K562 (cell line): ENCODE results near the gene CST9L. TPM values are rescaled to one million over a fixed set of nuclear protein-coding genes. Genes with fewer than 3 reads are reported as not detected.

ENCODE experiments used
- ATAC-seq: fragments of 200-7000 bp; cut with Tn5 transposase; 3 replicates; pipeline ENCODE4 v1.9.1; 2020; ENCODE audit warnings: moderate library complexity
- BruUV-seq: library from RNA; stranded (reverse); fragments of 400-500 nt; replicated peaks from 2 replicates; lab custom pipeline; 2021; lab: Mats Ljungman, UMichigan
- CTCF ChIA-PET: fragments of 300-600 bp; formaldehyde crosslinking; extraction: SDS; loops from one replicate; lab custom pipeline; 2021; ENCODE audit warnings: low intra/inter-chr PET ratio; lab: Yijun Ruan, JAX
- POLR2A ChIA-PET: fragments of 300-600, 350-650 bp; sonication (Branson Sonifier 250); formaldehyde crosslinking; extraction: SDS; loops from one replicate; lab custom pipeline; 2021; ENCODE audit warnings: antibody characterized with exemption, inconsistent platforms; lab: Yijun Ruan, JAX
- DNase-seq, 4 experiments: peaks; one replicate each; pipeline versions ENCODE4 v3.0.0 to v3.0.0-alpha.2; 2011 to 2018; ENCODE audit warnings: low spot score in 3 of 4, mixed read lengths in 3 of 4; ENCODE audit errors: extremely low read depth in 1 of 4
- FAIRE-seq: peaks from 2 replicates; lab custom pipeline; 2011; peaks lifted over from hg19 to GRCh38; lab: Jason Lieb, UNC
- H2AFZ ChIP-seq: 2 replicates; pipeline ENCODE4 v1.6.0; 2011; ENCODE audit warnings: low read depth, low read length, control low read depth, inconsistent platforms
- H3K27ac ChIP-seq: fragments of 200-600 bp; 3 replicates; pipeline ENCODE4 v1.8.0; 2011; ENCODE audit warnings: low read depth, mild to moderate bottlenecking, control low read depth, inconsistent platforms, low read length, moderate library complexity, mixed read lengths; ENCODE audit errors: extremely low read depth
- H3K27me3 ChIP-seq, 2 experiments: fragments of 300-600 bp in 1 of 2; 2 replicates in 1 of 2; 3 replicates in 1 of 2; pipeline versions ENCODE4 v1.6.0 to v1.8.0; 2011; ENCODE audit warnings: inconsistent platforms in 2 of 2, low read length in 2 of 2, mild to moderate bottlenecking in 1 of 2, mixed read lengths in 1 of 2, moderate library complexity in 1 of 2; ENCODE audit not compliant: control insufficient read depth in 2 of 2, insufficient read depth in 2 of 2
- H3K36me3 ChIP-seq: fragments of 300-600 bp; 3 replicates; pipeline ENCODE4 v1.8.0; 2011; ENCODE audit warnings: mild to moderate bottlenecking, low read length, inconsistent platforms; ENCODE audit not compliant: control insufficient read depth, insufficient read depth
- H3K4me1 ChIP-seq, 2 experiments: fragments of 200-600 bp in 1 of 2; replicated peaks in 1 of 2; 2 replicates in 1 of 2; 3 replicates in 1 of 2; pipeline versions ENCODE4 v1.5.1 to v1.8.0; 2011; ENCODE audit warnings: inconsistent platforms in 2 of 2, low read length in 2 of 2, mild to moderate bottlenecking in 1 of 2, mixed read lengths in 1 of 2, moderate library complexity in 1 of 2; ENCODE audit not compliant: control insufficient read depth in 2 of 2, insufficient read depth in 2 of 2
- H3K4me2 ChIP-seq: 2 replicates; pipeline ENCODE4 v1.6.1; 2011; ENCODE audit warnings: low read length, control low read depth, inconsistent platforms, mixed read lengths; ENCODE audit not compliant: insufficient read depth
- H3K4me3 ChIP-seq: fragments of 200-600 bp; sonication (generic), shearing (Covaris generic); 2 replicates; pipeline ENCODE4 v1.5.1; 2016; ENCODE audit warnings: control low read depth, inconsistent platforms
- H3K79me2 ChIP-seq: fragments of 200-600 bp; 3 replicates; pipeline ENCODE4 v1.8.0; 2011; ENCODE audit warnings: low read length, inconsistent platforms; ENCODE audit not compliant: control insufficient read depth, insufficient read depth
- H3K9ac ChIP-seq, 2 experiments: 2 replicates each; pipeline versions ENCODE4 v1.6.0 to v1.6.1; 2011; ENCODE audit warnings: low read depth in 2 of 2, low read length in 2 of 2, control low read depth in 1 of 2, inconsistent platforms in 1 of 2, mild to moderate bottlenecking in 1 of 2, mixed read lengths in 1 of 2; ENCODE audit not compliant: insufficient read depth in 1 of 2
- H3K9me1 ChIP-seq: one replicate; pipeline ENCODE4 v1.6.0; 2011; ENCODE audit warnings: inconsistent platforms, mild to moderate bottlenecking, low read length, moderate library complexity; ENCODE audit not compliant: control insufficient read depth, insufficient read depth
- H3K9me3 ChIP-seq: replicated peaks from 2 replicates; pipeline ENCODE4 v1.5.1; 2011; ENCODE audit warnings: low read depth, low read length, inconsistent platforms; ENCODE audit not compliant: control insufficient read depth, insufficient read depth
- H4K20me1 ChIP-seq: replicated peaks from 2 replicates; pipeline ENCODE4 v1.6.1; 2011; ENCODE audit warnings: low read length, inconsistent platforms, mixed read lengths; ENCODE audit not compliant: control insufficient read depth, insufficient read depth
- CCAR2 ChIP-seq: fragments of 200-400 bp; formaldehyde crosslinking; IDR thresholded peaks from 2 replicates; pipeline ENCODE4 v1.6.1; 2017; ENCODE audit warnings: mild to moderate bottlenecking, low read depth, low read length
- DIDO1 ChIP-seq: fragments of 450-650 bp; IDR thresholded peaks from 2 replicates; pipeline ENCODE4 v1.6.1; 2016; ENCODE audit warnings: low read depth, missing biosample characterization, missing genetic modification characterization
- ELF4 ChIP-seq: fragments of 450-650 bp; formaldehyde crosslinking; IDR thresholded peaks from 2 replicates; pipeline ENCODE4 v1.4.0; 2022; ENCODE audit warnings: missing genetic modification characterization
- FOXA1 ChIP-seq: fragments of 450-650 bp; IDR thresholded peaks from 2 replicates; pipeline ENCODE4 v1.6.1; 2016; ENCODE audit warnings: mild to moderate bottlenecking, borderline replicate concordance
- KLF10 ChIP-seq: fragments of 250-450 bp; sonication (Bioruptor Pico); IDR thresholded peaks from 2 replicates; pipeline ENCODE4 v1.6.1; 2021; ENCODE audit warnings: matching md5 sums
- SIX5 ChIP-seq, 2 experiments: IDR thresholded peaks; 2 replicates each; pipeline ENCODE4 v1.6.1; 2011; ENCODE audit warnings: low read length in 2 of 2, borderline replicate concordance in 1 of 2, low read depth in 1 of 2, mild to moderate bottlenecking in 1 of 2, moderate library complexity in 1 of 2; ENCODE audit not compliant: insufficient read depth in 1 of 2
- ZNF133 ChIP-seq: fragments of 250-450 bp; sonication (Bioruptor Pico); IDR thresholded peaks from 2 replicates; pipeline ENCODE4 v1.4.0; 2020; ENCODE audit warnings: mild to moderate bottlenecking
- ZNF707 ChIP-seq: fragments of 250-450 bp; sonication (Bioruptor Pico); conservative IDR thresholded peaks from 2 replicates; pipeline ENCODE4 v1.8.0; 2022; ENCODE audit warnings: inconsistent platforms, mild to moderate bottlenecking, moderate library complexity
- ZNF79 ChIP-seq: fragments of 250-450 bp; sonication (Bioruptor Pico); IDR thresholded peaks from 2 replicates; pipeline ENCODE4 v1.4.0; 2020; ENCODE audit warnings: low read depth, mild to moderate bottlenecking, moderate library complexity
- ZNF830 ChIP-seq: fragments of 250-450 bp; sonication (Bioruptor Pico); IDR thresholded peaks from 2 replicates; pipeline ENCODE4 v1.5.0; 2021; ENCODE audit warnings: mild to moderate bottlenecking
- in situ Hi-C: fragments of 300-500 bp; cut with MboI; formaldehyde crosslinking; loops from 4 replicates; pipeline ENCODE4 v1.15.0; 2018; ENCODE audit warnings: inconsistent platforms, mixed read lengths
- intact Hi-C: fragments of 100-400 bp; cut with micrococcal nuclease; formaldehyde crosslinking; loops from 2 replicates; pipeline ENCODE4 v1.14.2; 2022
- polyA plus RNA-seq, 8 experiments: library from polyadenylated mRNA; depleted of rRNA in 4 of 8; stranded (reverse) in 5 of 8; unstranded in 3 of 8; fragments of >200 nt; fragmentation: Nextera tagmentation in 2 of 8; fragmentation: Illumina TruSeq in 1 of 8; extraction: Ambion mirVana in 2 of 8; extraction: Trizol in 1 of 8; gene quantifications; 2 replicates each; pipeline versions ENCODE4 v1.2.1 to v1.2.3, GENCODE V29; 2011 to 2014; ENCODE audit warnings: inconsistent platforms in 1 of 8, missing spikeins in 1 of 8
- total RNA-seq, 7 experiments: library from RNA; depleted of rRNA in 6 of 7; stranded (reverse); fragments of >200 nt in 6 of 7; fragmentation: Illumina TruSeq in 2 of 7; extraction: Trizol in 2 of 7; gene quantifications; 2 replicates each; pipeline versions ENCODE4 v1.2.1 to v1.2.3, GENCODE V29; 2011 to 2021; ENCODE audit warnings: low replicate concordance in 1 of 7
- TF ChIP-seq, protein P1 (sequence below): sonication (generic); formaldehyde crosslinking; IDR thresholded peaks from 2 replicates; pipeline ENCODE4 v1.8.1; 2023; ENCODE audit warnings: mild to moderate bottlenecking, missing genetic modification reagents

Gene CST9L
- total and polyA plus RNA-seq, 9 of the 15 experiments (the other 6 are each of a cell fraction or from before 2014, with no cell fraction given): not detected

DNA sequence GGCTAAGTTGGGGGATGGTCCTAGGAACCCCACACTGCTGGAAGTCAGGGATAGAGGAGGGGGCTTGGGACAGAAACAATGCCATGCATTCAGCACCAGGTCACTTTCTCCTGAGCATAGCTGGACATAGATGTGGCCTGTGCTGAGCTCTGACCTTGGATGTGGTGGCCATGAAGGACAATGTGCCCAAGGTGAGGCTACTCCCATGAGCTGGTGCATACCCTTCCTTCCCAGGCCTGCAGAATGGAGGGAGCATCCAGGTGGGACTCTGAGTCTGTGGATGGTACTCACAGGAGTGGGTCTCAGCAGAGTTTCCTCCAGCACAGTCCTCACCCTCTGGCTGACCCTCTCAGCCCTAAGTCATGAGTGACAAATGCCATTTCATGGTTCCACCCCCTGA, 16.9 kb downstream of the CST9L start:
- POLR2A ChIA-PET: no interaction called here
- no peak for FAIRE-seq

More for the DNA sequence above, 16.9 kb downstream of the CST9L start:
- in situ Hi-C loops: no loop called here
- no peak overlapping the region for H3K27ac ChIP-seq
- BruUV-seq: no TSS peak
- no peak overlapping the region for H3K4me2 ChIP-seq
- no peak overlapping the region for H2AFZ ChIP-seq
- no peak overlapping the region for H3K4me3 ChIP-seq
- H4K20me1 ChIP-seq: no peaks in the 10 kb centered on the region
- H3K9ac ChIP-seq: no peak overlapping the region
- intact Hi-C loops: no loop called here
- H3K36me3 ChIP-seq: no peaks in the 10 kb centered on the region
- no peaks in the 10 kb centered on the region for H3K9me1 ChIP-seq
- no peaks in the 10 kb centered on the region for H3K9me3 ChIP-seq
- H3K27me3 ChIP-seq: peaks cover 0 to 8% of the 10 kb centered on the region in 2 experiments; a peak in 2 of 5 replicates
- TF ChIP-seq ZNF830 (CRISPR knock-in tag) (no peak), SIX5 (IDR thresholded peaks at IDR 0.05; ENCODE audit: borderline replicate concordance in 1 of 2, insufficient read depth in 1 of 2, low read depth in 1 of 2, low read length in 2 of 2) (no peak), ZNF133 (no peak), ELF4 (CRISPR knock-in tag) (no peak), ZNF79 (CRISPR knock-in tag) (no peak), CCAR2 (no peak), KLF10 (CRISPR knock-in tag) (no peak), ZNF707 (CRISPR knock-in tag) (no peak), DIDO1 (tag) (no peak), FOXA1 (no peak)
- TF ChIP-seq, protein P1, sequence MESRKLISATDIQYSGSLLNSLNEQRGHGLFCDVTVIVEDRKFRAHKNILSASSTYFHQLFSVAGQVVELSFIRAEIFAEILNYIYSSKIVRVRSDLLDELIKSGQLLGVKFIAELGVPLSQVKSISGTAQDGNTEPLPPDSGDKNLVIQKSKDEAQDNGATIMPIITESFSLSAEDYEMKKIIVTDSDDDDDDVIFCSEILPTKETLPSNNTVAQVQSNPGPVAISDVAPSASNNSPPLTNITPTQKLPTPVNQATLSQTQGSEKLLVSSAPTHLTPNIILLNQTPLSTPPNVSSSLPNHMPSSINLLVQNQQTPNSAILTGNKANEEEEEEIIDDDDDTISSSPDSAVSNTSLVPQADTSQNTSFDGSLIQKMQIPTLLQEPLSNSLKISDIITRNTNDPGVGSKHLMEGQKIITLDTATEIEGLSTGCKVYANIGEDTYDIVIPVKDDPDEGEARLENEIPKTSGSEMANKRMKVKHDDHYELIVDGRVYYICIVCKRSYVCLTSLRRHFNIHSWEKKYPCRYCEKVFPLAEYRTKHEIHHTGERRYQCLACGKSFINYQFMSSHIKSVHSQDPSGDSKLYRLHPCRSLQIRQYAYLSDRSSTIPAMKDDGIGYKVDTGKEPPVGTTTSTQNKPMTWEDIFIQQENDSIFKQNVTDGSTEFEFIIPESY: no peak
- DNase-seq: no peak
- H3K4me1 ChIP-seq: no peaks in the 10 kb centered on the region
- H3K79me2 ChIP-seq: no peaks in the 10 kb centered on the region
- CTCF ChIA-PET: no interaction called here
- ATAC-seq: no peak
